Activated CD4-positive, alpha-beta T cell treated with anti-CD3 and anti-CD28 coated beads for 24 hours (primary cell): ENCODE measurements around the gene DEFB113.
"Not testable (repeated sequence)": the region's sequence is repeated elsewhere in the genome, so short reads cannot be mapped to it uniquely, and the experiment has no call there.

Experiments used
- DNase-seq, 2 donors: peaks; one replicate each; pipeline ENCODE4 v3.0.0-alpha.2; 2020; ENCODE audit warnings: low read depth in 2 of 2

DEFB113 gene, protein sequence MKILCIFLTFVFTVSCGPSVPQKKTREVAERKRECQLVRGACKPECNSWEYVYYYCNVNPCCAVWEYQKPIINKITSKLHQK

DNA sequence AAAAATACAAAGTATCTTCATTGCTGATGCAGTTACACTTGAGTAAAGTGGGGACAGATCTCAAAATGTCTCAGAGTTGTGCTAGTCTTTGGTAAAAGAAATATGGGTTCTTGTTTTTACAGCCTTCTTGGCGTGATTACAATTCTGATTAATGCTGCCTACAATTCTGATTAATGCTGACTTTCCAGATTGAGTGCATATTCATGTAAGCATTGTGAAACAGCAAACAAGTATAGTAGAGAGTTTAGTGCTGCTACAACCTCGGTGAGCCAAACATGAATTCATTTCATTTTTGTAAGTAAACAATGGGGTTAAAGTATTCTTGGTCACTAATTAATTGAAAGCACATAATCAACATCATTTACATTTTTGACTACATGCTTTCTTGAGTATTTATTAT lies at the start of gene DEFB113:
TSS of gene DEFB113 (minus strand) at position 21 of the 400 bp plus-strand sequence. CDS start at position 21, 0 bp downstream.
- no peak for DNase-seq

DNA sequence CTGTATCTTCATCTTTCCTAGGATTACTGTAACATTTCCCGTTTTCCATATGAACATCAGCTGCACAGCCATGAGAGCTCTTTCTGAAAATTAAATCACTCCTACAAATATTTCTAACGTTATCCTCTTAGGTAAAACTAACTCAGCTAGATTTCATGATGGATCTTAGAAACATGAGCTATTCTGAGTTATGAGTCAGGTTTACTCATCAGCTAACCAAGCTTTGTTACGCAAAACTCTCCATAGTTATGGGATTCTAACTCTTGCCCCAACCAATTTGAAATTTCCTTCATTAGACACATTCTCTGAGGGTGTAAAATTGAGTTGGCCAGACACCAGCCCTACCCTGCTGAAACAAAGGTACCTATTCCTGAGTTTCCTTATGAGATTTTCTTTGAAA lies 38.4 kb upstream of the DEFB113 start:
- DNase-seq = no peak

DNA sequence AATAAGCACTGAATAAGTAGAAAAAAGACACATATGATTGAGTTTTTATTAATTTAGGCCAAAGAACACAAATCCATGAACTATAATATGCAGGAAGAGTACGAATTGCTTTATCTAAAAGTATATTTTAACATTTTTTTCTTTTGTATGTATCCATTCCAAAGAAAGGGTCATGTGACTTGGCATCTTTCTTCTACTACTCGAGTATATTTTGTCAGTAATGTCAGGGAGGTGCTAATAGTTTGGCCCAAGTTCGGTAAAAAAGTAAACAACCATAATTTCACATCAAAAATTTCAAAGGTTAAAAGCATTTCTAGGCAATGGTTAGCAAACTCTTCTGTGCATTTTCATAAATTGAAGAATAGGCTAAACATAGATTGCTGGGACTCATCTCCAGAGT lies 33.7 kb upstream of the DEFB113 start:
- no peak for DNase-seq

DNA sequence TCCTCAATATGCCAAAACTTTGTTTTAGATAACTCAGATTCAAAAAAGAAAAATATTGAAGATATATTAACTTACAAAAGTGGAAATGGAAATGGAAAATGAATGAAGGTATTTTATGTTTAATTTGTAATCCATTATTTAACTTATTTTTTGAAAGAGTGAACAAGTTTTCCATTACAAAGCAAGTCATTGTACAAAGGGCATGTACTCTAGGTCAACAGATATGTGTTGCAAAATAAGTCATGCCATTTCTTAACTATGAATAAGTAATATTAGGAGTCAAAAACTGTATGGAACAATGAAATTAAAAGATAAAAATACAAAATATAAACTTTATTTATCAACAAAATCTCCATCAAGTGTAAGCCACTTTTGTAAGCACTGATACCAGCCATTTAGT lies 25.9 kb upstream of the DEFB113 start:
- no peak for DNase-seq

DNA sequence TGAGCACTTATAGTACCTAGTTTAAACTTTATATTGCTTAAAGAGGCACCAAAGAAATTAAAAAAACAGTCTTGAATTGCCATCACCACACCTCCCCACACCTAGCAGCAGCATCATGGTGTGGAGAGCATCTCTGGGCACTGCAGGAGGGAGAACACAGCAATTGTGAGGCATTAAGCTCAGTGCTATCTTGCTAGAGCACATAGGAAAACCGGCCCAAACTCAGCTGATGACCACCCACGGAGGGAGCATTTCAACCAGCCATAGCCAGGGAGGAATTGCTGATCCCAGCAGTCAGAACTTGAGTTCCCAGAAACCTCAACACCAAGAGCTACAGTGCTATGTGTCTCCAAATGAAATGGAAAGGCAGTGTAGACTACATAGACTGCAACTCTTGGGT lies 19.5 kb upstream of the DEFB113 start:
- no peak for DNase-seq

DNA sequence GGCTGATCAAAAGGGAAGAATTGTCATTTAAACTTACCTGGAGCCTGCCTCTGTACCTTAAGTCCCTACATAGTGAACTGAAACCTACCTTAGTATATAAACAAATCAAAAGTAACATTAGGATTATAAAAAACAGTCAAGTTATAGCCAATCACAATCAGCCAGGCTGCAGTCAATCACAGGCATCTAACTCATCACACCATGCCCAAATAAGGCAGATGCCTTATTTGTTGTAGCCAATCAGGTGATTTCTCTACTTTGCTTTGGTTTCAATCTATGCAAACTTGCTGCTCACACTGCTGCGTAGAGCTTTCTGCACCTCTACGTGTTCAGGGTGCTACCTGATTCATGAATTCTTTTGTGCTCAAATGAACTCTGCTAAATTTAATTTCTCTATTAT lies 18.3 kb upstream of the DEFB113 start:
- no peak for DNase-seq

DNA sequence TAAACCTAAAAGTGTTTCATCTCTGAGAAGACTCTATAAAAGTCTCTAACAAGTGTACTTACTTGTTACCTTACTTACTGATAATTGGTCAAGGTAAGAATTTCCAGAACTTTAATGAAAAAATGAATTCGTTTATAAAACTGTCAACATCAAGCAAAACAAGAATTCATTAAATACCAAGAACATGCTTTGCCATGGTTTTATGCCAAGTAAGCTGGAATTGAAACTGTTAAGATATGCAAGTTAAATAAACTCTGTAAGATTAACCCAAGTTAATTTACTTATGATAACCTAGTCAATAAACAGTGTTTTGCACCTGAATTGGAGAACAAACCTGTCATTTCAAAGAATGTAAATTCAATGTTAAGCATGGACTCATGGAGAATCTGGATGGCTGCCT lies 17.1 kb upstream of the DEFB113 start:
- DNase-seq = no peak

DNA sequence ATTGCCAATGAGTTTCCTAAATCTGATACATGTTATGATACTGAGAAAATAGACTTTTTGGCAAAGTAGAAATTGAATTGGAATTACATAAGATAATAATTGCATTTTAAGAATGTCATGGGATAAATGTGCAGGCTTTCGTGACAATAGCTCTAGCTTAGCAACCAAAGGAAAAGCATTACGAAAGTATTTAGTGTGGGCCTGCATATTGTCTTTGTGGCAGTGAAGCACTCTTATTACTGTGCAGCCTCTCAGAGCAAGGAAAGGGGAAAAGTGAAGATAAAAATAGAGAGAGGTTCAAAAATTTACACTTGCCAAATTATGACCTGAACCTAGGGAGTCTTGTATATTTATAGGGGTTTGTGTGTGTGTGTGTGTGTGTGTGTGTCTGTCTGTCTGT lies 12.6 kb upstream of the DEFB113 start:
- DNase-seq = no peak

DNA sequence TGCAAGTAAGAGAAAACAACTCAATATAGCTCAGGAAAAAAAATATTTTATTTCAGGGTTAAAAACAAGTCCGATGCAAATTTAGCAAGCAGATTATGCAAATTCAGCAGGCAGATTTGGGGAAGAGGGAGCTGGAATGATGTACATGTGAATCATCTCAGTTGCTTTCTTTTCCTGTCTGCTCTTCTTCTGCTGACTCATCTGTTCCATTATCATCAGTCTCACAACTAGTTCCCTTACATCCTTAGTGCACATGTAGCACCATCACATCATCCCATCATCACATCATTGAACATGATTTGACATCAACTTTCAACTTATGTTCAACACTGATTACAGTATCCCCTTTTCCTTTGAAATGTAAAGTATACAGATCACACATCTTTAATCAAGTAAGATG lies 11.5 kb upstream of the DEFB113 start:
- DNase-seq = no peak

DNA sequence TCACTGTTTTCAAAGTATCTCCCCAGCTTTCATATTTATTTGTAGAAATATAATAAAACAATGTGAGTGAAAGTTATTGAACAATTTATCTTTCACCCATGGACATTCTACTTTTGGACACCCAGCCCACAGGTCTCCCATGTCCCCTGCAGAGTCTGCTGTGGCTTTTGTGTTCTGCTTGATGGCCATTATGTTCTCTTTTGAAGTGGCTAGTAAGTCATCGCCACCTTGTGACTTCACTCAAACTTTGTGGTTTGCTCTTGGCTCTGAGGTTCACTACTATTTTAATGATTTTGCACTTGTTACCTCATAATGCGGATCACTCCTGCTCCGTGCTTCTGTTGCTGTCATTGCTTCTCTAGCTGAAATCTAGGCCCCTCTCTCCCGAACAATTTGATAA lies 10.2 kb upstream of the DEFB113 start:
- DNase-seq = no peak

DNA sequence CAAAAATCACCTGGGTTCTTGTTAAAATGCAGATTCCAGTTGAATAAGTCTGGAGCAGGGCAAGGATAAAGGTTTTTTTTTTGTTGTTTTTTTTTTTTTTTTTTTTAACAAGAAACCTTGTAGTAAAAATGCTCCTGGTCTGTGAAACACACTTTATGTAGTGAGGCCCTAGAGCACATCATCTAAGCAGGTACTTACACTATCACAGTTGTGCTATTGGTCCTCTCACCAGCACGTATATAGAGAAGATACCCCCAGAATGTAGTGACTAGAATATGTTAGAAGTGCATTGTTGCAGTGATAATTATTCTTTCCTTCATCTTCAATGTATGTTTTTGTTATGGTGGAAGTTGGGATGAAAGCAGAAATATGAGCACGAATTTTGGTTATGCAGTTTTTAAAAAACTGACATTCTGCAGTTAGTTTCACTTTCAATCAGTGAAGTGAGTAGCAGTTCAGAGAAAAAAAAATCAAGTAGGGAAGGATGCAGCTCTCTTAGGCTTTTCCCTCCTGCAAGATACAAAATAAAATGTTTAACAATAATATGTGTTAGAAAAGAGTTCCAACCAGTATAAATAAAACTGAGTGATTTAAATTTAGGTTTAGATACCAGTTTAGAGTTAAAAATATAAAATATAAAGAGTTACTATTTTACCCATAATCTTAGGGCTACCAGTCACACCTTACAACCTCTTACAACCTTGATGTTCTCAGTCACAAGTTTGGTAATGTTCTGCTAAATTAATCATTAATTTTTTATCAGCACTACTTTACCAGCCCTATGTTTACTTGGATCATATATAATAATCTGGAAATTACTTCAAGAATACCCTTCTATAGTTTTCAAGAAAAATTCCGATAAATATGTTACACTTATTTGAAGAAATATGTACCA lies 9.2 kb upstream of the DEFB113 start:
- DNase-seq = no peak

DNA sequence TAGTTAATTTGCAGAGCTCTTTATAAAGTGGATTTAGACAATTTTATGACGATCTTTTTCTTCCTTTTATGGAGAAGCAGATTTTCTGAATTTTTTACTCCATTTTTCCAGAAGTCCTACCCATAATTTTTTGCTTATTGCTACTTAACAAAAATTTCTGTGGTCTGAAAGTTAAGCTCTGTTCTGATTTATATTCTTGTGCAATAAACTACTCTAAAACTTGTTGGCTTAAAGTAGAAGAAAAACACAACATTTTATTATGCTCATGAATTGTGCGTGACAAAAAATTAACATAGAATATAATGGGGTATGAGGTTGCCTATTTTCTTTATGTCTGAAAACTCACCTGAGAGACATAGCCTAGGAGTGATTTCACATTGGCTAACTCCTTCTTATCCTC lies 2.6 kb downstream of the DEFB113 start:
- DNase-seq = no peak

DNA sequence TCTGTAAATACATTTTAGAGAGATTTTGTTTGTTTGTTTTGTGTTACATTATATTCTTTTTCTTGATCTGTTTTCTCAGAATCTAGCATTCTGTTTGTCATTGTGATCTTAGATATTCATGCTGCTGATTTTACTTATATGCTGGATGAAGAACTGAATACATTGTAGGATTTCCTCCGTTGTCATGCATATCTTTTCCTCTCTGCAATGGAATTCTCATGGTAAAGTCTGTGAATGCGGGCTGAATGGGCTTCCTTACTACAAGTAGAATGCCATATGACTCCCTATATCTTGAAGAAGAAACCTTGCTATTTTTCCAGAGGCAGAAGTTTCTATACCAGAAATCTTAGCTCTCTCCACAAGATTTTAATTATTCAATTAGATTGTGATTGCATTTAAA lies 3.1 kb downstream of the DEFB113 start:
- DNase-seq = no peak

DNA sequence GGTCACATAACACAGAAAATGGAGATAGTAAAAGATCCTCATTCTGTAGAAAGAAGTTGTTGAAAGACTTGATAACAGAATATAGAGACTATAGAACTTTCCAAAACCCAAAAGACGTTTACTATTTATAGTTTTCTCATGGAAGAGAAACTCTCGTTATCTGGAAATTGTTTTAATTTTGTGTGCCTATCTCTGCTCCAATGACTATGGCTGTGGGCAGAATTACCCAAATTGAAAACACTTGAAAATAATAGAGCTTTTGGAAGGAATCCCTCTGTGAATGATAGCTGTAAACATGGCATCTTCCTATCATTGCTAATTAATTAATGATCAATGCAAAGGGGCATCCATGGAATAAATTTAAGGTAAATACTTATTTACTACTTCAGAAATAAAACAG lies 5.4 kb downstream of the DEFB113 start, which contains the start of gene DEFB114:
TSS of gene DEFB114 (minus strand) at position 101 of the 400 bp plus-strand sequence. CDS start at position 42, 59 bp downstream.
- DNase-seq = no peak

DNA sequence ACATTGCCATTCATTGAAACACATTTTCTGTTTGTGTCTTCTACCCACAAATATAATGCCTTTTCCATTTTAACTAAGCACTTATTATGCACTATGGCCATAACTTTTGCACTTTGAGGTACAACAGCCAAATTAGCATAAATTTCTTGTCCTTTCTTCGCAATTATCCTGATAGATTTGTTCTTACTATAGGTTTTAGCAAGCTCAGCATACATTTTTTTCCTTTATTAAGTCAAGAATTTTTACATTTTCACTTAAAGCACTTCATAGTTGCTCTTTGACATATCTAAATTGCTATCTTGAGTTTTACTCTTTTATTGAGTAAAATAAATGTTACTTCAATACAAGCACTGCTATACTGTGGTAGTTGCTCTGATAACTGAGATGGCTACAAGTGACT lies 11.2 kb downstream of the DEFB113 start:
- no peak for DNase-seq

DNA sequence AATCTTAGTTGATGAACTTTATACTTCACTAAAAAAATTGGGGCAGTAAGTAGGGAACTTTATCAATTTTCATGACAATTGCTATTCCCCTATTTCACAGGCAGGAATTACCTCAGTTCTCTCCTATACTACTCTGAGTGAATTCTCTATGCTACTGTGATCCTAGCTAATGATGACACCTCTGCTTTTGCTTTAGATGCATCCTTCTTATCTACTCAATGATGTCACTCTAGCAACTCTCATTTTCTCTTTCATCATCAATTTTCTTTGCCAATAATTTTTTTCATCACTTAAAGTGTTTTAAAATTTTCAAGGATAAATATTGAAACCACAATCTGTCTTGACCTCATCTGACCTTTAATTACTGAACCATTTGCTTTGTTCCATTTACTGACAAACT lies 13.6 kb downstream of the DEFB113 start:
- no peak for DNase-seq

DNA sequence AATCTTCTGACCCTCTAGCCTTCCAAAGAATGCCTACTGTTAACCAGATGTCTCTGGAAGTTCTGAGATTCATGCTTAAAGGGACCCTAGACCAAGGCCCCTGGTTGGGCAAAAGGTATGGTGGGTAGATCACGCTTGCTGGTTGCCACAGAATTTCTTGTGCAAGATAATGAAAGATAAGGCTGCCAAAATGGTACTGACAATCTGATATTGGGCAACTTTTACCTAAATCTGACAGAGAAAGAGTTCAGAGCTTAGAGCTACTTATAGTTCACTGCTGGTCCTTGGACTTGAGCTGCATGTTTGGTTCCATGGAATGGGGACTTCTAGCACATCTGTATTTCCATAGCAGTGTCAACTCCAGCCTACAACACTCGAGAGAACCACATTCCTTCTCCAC lies 17.5 kb downstream of the DEFB113 start:
- DNase-seq = no peak

DNA sequence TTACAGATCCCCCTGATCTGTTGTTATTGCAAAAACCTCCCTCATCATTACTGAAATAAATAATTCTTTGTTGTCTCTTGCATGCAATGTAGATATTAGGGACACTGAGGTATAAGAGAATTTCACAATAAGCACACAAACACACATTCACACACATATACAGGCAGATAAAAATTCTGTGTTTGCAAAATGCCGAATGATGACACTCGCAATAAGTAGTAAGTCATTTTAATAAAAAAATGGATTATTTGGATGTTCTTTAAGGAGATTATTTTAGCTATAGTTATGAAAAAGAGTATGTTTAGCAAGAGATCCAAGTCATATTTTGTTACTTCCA lies 19.0 kb downstream of the DEFB113 start:
- no peak for DNase-seq

DNA sequence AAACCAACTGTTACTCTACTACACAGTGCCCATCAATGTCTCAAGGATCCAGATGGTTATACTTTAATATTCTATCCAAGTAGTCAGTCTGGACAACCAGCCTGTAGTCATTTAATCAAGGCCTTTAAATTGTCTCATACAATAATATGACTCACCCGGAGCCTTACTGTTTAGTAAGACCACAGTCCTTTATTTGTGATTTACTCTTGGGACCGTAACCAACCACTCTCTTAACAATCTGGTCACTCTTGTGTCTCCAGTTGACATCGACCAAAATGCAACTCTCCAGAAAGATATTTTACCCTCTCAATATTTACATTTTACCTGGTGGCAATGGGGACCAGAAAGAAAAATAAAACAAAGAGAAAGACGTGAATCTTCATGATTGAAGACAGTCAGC lies 20.4 kb downstream of the DEFB113 start:
- no peak for DNase-seq

DNA sequence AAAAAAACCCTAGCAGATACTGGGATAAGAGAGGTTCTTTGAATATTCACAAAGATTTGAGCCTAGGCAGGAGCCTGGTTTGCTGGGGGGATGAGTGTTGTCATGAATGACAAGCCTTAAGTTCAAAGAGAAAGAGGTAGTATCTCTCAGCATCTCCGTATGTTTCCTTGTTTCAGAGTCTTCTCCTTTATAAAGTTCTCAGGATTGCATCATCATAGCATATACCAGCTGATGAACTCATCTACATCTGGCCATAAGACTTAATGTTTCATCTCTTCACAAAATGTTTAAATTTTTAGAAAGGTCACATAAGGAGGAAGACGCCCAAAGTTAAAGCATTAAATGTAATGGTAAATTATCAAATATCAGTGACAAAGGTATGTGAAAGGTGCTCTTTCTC lies 22.6 kb downstream of the DEFB113 start:
- DNase-seq = no peak

DNA sequence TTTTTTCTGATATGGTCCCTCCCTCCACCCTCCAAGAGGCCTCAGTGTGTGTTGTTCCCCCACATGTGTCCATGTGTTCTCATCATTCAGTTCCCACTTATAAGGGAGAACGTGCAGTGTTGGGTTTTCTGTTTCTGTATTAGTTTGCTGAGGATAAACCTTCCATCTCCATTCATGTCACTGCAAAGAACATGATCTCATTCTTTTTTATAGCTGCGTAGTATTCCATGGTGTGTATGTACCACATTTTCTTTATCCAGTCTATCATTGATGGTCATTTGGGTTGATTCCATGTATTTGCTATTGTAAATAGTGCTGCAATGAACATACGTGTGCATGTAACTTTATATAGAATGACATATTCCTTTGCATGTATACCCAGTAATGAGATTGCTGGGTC lies 25.4 kb downstream of the DEFB113 start:
- not testable (repeated sequence) for DNase-seq

DNA sequence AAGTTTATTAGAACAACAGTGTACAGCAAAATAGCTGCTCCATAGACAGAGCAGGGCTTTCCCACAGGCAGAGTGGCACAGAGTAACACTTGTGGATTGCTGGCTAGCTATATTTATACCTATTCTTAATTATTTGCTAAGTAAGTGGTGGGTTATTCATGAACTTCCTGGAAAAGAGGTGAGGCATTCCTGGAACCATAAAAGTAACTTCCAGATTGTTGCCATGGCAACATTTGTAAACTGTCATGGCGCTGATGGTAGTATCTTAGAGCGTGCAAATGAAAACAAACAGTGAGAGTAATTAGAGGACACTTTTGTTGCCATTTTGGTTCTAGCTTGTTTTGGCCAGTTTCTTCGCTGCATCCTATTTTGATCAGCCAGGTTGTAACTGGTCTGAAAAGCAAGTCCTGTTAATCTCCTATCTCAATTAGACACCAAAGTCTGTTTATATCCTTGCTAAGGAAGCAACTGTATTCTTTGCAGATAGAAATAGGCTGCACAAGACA lies 29.4 kb downstream of the DEFB113 start:
- no peak for DNase-seq

DNA sequence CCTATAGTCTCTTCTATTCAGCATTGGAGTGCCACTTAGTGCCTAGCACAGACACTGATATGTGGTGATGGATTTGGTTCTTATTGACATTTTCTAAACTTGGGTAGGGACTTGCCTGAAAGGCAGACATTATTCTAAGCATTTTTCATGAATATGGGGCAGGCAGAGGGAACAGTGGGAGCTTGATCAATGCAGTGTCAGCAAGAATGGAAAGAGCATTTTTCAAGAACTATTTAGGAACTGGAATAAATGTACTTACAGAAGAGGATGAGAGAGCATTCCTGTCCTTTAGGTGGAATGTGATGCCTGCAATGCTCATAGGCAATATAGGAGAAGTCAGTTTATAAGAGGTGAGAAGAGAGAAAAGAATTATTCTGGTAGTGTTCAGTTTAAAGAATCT lies 31.6 kb downstream of the DEFB113 start:
- DNase-seq = no peak

DNA sequence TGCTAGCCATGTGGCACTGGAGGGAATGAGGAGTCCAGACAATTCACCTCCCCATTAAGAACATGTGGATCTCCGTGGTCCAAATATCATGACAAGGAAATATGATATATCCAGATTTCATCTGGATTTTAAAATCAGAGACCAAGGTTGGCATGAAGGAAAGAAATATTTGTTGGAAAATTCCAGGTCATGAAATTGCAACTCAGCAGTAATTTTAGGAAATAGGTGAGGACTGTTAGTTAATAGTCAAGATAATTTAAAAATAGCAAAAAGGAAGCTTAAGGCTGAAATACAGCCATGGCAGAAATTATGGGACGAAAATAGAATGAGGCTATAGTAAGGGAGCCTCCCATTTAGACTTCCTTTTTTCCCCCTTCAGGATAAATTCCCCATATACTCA lies 32.4 kb downstream of the DEFB113 start:
- DNase-seq = no peak
